D341Med (cell line): ENCODE measurements around the gene KRT74.

ENCODE experiments used
- DNase-seq: peaks from one replicate; pipeline ENCODE4 v3.0.0; 2012; ENCODE audit warnings: low spot score

KRT74 gene

DNA sequence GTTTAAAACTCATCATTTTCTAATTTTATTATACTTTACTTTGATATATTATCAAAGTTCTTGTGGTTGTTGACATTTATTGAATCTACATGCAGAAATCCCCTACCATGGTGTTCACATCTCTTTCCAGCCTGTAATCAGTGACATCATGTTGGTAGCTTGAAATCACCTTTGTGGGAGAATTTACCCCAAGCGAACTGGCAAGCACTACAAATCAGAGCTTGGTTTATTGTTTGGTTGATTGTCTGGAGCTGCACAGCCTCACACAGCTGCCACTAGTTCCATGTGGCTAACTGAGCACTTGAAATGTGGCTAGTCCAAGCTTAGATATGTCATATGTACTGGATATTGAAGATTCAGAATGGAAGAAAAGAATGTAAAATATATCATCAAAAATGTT is 38.1 kb downstream of the KRT74 start:
- DNase-seq = no peak

- DNase-seq = no peak
These were observed 39.2 kb downstream of the KRT74 start for GRCh38 chr12:52534482-52534881.

DNA sequence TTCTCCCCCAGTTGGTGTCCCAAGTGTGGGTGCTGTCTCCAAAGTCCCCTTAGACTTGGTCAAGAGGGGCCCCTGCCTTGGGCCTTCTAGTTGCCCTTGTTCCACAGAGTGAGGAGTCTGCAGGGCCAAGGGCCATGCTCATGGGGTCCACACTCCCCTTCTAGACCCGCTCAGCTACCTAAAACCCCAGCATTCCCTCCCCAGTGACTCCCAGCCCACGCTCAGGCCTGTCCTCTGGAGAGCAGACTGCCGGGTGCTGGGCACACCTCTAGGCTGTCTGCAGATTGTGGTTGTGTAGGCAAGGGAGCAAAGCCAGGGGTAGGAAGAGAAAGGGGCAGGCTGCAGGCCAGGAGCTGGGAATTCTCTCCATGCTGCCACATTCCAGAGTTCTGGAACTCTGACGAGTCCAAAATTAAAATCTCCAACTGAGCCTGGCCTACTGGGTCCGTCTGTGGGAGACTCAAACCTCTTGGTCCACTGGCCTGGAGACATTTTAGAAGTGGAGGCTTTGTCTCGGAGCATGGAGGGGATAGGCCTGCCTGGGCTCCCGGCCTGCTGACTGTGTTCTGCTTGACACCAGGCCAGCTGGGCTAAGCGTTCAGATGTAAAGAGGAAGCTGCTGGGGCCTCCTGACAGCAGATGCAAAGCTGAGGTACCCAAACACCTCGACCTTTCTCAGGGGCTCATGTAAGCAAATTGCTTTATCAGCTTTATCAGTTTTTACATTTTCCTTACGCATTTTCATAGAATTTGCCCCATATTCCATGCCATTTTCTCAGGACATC is 39.8 kb downstream of the KRT74 start:
- DNase-seq = no peak

DNA sequence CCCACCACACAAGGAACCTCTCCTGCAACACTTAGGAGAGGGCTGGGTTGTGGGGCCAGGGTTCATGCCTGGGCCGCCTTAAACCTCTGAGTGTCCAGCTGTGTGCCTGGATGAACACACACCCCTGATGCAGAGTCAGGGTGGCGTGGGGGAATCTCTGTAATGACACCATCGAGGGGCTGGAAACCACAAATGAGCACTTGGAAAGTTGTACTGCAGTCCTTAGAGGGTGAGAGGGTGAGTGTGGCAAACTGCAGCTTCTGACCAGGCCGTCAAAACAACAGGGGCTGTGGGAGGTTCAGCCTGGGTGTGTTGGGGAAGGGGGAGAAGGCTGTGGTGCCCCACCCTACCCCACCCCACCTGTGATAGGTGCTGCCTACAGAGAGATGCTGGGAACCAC is 41.0 kb downstream of the KRT74 start:
- no peak for DNase-seq

GRCh38 chr12:52531566-52532300 is 41.9 kb downstream of the KRT74 start:
- DNase-seq = no peak

DNA sequence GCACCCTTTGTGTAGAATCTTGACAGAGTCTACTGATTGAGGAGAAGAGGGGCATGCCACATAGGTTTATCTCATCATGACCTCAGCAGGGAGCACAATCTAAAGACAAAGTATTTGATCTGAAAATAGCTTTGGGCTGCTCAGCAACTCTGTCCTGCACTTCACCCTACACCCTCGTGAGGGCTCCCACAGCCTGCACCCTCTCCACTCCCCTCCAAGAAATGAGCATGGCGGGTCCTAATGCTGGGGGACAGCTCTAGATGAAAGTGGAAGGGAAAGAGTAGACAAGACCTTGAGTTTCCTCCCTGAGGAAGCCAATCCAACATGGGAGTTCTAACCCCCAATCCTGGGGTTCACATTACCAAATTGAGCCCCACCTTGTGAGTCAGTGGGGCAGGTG is 42.7 kb downstream of the KRT74 start:
- DNase-seq = no peak

GRCh38 chr12:52530366-52530765 is 43.3 kb downstream of the KRT74 start:
- DNase-seq = no peak

GRCh38 chr12:52529846-52530245 is 43.8 kb downstream of the KRT74 start:
- DNase-seq = no peak

GRCh38 chr12:52529417-52529816 is 44.2 kb downstream of the KRT74 start:
- no peak for DNase-seq

DNA sequence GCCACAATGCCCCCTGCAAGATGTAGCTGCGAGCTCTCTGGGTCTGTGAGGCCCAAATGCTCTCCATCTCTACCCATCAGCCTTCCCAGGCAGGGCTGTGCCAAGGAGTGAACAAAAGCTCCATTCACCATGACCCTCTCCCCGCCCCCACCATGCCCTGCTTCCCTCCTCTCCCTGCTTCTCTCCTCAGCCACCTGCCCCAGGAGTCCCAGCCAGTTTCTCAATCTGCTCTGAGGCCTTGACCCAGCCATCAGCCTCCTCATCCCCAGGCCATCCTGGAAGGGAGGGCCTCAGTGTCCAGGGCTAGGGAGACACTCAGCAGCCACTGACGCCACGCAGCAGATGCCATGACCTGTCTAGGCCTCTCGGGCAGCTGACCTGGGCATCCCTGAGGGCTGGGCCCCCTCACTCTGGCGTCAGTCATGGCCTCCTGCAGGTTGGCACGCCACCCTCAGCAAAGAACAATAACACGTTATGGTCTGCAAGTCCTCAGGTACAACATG is 45.0 kb downstream of the KRT74 start:
- no peak for DNase-seq

- DNase-seq = no peak
These were observed 46.4 kb downstream of the KRT74 start for GRCh38 chr12:52527121-52527800.

DNA sequence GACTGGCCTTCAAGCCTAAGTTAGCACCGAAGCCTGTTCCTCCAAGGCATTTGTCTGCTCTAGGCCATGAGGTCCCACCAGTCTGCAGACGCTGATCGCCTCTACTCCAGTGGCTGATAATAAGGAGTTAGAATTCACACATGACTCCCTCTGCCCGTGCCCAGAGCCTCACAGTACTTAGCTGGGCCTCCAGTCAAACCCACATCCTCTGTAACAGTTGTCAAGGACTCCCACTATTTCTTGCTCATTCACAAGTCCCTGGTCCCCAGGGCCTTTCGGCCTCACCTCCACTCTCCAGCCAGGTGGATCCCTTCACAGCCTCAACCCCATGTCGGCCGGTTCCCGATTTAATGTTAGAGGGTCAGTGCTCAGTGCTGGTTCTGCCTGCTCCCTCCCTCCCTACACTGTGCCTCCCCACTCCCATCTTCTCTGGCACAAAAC is 47.1 kb downstream of the KRT74 start:
- no peak for DNase-seq

DNA sequence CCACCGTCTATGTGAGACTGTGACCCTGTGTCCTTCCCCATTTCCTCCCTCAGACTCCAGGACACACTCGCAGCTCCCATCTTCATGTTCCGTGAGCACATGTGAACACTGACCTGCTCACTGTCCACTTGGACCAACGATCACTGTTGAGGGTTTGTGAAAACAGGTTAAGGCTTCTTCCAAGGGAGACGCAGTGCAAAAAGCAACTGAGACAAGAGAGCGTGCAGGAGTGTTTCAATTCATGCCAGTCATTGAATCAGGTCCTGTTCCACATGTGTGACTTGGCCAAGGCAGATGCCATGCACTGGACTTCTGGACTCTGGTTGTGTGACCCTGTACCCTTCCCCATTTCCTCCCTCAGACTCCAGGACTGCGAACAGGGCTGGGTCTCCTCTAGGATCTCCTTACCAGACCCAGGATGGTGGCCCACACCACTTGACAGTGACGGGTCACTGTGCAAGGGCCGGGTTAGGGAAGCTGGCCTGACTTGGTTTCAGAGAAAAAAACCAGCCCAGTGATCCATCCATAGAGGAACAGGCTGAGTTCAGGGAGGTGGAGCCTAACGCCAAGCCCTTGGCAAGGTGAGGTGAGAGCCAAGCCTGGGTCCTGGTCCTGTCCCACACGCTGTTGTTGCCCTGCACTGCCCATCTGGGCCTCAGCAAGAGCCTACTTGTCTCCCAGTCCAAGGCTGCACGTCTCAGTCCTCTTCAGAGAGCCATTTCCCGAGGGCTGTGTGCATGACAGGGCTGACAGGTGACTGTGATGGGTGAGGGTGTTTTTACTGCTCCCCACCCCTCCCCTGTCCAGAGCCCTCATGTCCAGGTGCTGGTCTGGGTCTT is 47.8 kb downstream of the KRT74 start:
- no peak for DNase-seq

DNA sequence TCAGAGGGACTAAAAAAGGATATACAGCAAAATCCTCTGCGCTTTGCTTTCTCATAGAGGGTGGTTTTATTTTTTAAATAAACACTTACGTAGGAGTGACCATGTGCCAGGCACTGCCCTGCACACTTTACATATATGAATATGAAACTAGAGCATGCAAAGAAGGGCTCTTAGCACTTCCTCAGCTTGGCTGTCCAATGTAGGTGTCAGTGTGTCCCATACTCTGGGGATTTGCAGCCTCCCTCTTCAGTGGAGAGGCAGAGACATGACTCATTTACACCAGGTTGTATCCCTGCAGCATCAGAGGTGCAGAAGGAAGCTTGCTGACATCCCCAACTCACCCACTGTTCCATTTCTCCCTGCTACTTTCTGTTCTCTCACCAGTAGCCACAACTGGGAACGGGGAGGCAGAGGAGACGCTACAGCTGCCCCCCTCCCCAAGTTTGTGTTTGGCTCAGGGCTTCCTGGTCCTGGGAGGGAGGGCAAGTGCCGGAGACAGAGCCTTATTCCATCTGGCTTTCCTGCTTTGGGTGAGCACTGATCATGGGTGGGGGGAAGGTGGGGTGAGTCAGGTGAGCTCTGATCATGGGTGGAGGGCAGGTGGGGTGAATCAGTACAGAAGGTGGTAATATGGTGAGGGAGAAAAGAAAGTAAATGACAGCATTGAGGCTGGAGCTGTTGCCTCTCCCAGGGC is 48.6 kb downstream of the KRT74 start:
- DNase-seq = no peak

GRCh38 chr12:52524241-52524897 is 49.3 kb downstream of the KRT74 start:
- DNase-seq = peak; percentile 11

DNA sequence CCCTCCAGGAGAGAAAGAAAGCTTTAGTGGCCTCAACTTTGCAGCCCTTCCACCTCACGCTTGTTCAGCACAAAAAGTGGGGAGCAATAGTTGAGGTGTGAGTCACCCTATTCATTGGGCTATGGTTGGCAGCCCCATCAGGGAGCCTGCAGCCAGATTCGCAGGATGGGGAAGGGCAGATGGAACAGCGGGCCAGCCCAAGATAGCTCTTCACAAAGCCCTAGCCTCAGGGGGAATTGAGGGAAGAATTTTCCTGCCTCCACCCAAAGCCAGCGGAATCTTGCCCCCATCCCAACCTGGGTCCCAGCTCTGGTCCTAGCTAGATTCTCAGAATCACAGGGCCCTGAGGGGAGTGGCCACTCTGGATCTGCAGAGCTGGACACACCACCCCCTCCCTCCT is 49.8 kb downstream of the KRT74 start:
- peak; percentile 5 for DNase-seq

DNA sequence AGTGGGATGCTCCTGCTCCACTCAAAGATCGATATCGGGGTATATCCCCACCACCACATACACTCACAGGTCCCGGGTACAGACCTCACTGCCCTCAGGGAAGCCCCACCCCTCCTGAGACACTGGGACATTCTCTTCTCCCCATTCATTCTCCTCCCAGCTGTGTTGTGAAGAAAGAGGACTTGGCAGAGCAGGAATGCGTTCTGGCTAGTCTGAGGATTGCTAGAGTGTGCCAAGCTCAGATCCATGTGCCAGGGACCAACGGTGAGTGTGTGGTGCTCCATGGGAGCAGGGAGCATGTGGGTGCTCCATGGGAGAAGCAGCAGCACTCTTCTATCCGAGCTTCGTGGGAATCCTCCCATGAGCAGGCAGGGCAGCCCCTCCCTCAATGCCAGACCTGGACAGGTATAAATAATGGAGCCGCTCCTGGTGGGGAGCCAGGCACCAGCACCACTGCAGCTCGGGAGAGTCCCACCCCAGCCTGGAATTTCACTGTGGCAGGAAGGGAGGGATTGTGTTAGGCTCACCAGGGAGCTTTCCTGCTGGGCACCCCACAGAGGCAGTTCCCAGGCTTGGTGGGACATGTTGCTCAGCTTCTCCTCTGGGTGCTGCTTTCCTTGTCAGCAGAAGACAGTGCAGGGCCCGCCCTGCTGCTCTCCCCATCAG is 51.2 kb downstream of the KRT74 start:
- peak; percentile 25 for DNase-seq

- DNase-seq = peak; percentile 18
These were observed 51.9 kb downstream of the KRT74 start for GRCh38 chr12:52521568-52522266.

- peak; percentile 8 for DNase-seq
These were observed 52.5 kb downstream of the KRT74 start for GRCh38 chr12:52521175-52521567.
